Activated T-cell treated with anti-CD3 and anti-CD28 coated beads for 1 hour (primary cell): ENCODE measurements around the gene MELTF.

ENCODE experiments used
- DNase-seq: peaks from one replicate; pipeline ENCODE4 v3.0.0-alpha.2; 2020; ENCODE audit warnings: low read depth

Gene MELTF

DNA sequence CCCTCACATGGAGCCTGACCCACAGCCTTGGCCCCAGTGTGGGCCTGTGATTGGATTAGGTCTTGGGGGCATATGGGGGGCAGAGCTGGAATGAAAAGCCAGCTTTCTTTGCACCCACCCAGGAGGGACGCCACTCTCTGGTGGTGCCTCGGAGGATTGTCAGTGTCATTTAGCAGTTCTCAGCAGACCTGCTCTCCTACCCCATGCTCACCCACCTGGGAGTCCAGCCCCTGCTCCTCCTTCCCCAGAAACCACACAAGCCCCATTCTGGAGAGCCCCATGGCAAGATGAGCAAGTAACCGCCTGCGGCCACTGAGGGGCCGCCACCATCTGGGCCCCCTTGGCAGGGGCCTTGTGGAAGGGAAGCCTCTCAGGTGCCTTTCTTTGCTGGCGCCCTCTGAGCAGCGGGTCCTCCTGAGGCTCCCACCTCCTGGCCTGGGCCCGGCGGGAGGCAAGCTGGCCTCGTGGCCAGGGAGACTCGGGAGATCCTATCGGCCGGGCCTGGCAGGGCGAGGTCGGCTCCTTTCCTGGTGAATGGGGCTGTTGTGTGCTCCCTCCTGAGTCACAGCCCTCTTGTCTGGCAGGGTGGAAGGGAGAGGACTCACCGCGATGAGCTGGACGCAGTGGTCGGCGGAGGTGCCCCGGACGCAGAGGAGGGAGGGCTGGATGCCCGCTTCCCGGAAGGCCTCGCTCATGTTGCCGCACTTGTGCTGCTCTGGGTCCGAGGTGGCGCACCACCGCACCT lies 2.3 kb downstream of the MELTF start:
- no peak for DNase-seq

DNA sequence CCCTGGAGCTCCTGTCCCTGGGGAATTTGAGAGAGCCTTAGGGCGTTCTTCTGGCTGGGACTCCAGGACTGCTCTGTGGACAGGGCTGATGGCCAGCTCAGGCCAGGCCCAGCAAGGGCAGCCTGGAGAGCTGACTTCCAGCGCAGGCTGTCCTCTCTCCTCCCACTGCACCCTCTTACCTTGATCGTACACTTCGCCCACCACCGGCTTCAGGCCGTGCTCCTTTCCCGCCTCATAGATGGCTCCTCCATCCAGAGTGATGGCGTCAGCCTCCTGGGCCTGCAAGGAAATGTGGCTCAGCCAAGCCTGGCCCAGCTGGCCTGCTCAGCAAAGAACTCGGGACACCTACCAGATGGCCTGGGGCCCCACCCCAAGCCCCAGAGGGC lies 3.1 kb downstream of the MELTF start:
- no peak for DNase-seq

DNA sequence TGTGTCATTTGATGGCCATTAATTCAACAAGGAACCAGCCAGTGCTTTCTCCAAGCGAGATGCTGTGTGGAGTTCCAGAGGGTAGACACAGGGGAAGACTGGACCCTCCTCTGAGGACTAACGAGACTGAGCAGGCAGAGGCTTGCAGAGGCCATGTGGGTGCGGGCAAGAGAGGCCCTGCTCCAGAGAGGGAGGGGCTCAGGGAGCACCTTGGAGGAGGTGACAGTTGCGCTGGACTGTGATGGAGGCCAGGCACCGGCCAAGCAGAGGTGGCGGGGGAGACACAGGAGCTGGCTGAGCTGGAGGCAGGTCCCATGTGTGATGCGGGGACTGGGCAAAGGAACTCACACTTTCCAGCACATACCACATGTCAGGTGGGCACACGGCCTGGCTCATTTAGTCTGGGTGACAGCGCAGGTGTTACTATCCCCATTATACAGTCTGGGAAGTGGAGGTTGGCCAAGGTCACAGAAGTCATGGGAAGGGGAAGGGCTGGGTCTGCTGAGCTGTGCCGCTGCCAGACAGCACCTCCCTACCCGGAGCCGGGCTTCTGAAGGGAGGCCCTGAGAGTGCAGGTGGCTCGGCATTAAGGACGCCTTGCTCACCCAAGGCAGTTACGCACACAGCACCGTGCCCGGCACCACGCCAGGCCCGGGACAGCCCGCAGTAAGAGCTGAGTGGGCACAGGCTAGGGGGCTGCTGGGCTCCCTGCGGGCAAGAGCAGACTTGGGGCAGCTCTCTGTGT lies 3.7 kb downstream of the MELTF start:
- no peak for DNase-seq

DNA sequence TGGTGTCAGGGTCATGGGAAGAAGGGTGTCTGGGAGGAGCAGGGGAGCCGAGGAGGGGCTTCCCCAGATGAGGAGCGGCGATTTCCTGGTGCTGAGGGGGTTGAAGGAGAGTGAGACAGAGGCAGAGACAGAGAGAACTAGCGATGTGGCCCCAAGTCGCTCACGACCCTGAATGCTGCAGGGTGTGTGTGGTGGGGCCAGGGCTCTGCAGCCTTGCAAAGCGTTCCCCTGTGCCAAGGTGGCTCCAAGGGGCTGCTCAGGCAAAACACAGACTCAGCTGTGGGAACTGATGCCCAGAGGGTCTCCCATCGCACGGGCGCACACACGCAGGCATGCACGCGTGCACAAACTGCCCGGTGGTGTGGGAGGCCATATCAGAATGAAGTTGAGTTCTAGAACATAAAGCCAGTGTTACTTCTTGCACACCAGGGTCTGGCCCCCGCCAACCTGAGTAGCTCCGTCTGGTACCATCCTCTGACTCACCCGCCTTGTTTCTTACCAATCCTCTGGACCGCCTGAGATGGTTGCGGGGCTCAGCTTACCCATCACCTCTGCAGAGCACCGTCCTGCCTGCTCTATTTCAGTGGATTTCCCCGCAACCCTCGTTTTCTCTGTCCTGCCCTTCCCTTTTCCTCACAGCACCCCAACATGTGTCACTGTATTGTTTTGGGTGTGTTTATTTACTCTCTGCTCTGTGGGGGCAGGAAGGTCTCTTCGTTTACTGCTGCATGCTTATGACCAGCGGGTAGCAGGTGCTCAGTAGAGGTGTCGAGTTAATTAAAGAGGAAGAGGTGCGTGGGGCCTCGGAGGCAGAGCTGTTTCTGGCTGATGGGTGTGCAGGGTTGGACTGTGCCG lies 4.5 kb downstream of the MELTF start:
- no peak for DNase-seq

DNA sequence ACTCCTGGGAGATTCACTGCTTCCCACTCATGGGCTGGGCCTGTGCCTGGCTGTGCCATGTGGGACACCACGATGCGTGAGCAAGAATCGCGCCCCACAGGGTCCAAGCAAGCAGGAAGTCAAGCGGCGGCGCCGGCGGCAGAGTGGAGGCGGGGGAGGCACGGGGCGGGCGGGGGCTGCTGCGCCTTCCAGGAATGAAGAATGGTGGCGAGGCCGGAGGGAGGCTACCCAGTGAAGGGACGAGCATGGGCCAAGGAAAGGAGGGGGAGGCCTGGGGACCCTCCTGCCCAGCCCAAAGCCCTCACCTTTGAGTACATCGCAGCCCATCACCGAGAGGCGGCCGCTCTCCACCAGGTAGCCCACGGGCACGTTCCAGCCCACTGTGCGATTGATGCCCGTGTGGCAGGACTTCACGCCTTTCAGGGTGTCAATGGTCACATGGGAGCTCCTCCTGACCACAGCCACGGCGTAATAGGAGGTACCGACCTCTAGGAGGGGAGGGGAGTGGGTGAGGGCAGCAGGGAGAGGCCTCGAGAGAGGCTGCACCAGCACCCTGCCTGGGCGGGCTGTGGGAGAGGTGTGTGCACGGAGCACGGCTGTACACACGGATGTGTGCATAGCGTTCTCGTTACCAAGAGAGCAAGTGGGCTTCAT lies 5.5 kb downstream of the MELTF start:
- DNase-seq = no peak

DNA sequence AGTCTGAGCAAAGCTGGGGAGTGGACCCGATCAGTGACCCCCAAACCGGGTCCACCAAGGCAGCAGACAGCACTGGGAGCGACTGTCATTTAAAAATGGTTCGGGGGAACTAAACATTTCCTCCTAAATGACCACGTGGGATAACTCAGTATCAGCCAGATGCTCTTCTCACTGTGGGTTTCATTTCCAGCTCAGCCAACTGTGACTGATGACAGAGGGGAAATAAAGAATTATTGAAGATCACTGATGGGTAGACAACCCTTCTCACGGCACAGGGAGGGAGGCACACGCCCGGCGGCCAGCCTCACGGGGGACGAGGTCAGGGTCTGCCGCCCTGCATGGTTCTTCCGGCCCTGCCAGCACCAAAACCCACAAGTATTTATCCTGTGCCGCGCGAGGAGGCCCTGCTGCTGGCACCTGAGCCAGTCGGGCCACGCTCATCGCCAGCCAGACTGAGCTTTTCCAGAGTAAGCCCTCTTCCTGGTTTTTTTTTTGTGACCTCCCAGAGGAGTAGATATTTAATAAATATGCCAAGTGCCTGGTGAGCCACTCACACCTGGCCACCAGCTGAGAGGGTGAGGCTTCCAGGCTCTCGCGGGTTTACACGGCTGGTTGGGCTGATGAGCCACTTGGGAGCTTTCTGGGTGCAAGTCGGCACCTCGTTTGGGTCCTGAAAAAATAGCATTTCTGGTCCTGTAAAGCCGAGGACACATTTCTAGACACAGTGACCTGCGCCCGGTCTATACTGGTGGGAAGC lies 6.2 kb downstream of the MELTF start:
- no peak for DNase-seq

DNA sequence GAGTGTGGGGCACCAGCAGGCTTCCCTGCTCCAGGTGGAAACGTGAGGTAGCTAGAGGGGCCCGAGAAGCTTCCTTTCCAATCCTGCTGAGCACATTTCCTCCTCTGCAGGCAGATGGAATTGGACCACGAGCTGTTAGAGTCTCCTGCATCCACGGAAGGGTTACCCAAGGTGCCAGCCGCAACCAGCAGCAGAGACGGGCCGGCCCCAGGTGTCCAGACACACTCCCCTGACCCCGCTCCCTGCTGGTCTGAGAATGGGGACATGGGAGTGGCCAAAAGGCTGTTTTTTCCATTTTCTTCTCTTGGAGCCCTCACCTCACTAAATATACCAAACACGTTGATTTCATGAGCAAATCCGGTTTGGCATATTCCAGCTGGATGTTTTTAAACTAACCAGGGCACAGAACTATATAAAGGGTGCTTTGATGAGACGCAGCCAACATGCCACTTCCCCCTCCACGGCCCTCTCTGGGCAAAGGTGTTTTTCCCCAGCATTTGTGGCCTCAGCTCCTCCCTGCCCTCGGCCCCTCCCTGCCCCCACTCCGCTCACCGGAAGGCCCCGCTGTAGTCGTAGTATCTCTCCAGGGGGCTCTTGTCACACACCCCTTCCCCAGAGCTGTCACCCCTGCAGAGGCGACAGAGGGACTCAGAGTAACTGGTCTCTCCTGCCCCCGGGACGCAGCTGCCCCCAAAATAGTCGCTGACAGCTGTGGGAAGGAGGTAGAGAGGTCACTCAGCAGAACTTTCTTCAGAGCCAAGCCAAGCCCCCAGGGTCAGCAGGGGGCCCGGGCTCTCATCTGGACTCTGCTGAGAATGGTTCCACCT lies 7.0 kb downstream of the MELTF start:
- DNase-seq = no peak

DNA sequence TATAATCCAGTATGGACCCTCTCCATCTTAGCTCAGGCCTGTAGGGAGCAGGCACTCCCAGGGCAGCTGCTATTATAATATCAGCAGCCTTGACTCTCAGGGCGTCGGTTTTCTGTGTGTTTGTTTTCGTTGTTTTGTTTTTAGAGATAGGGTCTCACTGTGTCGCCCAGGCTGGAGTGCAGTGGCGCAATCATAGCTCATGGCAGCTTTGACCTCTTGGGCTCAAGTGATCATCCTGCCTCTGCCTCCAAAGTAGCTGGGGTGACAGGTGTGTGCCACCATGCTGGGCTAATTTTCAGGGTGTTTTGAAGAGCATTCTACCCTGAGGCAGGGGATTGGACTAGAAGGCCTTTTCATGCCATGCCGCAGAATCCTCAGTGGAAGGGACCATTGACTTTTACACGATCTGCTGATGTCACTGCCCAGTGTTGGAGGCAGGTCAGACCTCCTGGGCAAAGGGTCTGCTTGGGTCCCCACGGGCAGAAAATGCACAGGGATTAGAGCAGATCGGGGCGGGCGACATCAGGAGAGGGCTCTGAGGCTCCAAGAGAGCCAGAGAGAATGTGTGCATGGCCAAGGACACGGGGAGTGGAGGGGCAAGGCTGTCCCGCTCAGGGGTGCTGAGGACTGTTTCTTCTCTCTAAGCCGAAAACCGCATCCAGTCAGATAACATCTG lies 7.8 kb downstream of the MELTF start:
- no peak for DNase-seq

DNA sequence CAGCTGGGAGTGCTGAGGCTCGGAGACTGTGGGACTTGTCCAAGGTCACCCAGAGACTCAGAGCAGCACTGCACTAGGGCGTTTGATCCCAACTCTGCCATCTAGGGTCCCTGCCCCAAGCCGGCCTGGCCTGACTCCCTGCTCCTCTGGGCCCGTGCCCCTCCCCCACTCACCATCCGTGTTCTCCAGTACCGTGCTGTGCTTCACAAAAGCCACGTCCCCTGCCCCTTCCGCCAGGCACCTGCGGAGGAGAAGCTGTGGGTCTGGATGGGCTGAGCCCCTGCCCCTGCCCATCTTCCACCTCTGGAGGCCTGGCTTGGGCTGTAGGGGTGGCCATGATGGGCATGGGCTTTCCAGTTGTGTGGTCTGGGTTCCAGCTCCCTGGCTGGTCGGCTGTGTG lies 8.4 kb downstream of the MELTF start:
- no peak for DNase-seq

DNA sequence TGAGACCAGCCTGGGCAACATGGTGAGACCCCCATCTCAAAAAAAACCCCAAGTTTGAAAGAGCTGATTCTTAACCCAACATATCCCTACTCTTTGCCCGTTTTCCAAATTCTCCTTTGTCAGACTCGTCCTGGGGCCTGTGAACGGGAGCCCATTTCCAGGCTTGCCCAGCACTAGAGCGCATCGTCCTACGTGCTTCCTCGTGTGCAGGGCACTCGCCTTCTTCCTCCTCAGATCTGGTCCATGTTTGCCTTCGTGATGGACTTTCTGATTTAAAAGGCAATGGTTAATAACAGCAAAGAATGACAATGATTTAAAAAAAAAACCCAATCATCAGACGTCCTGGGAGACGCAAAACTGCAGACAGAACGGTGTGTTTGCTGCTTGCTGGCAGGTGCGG lies 10.1 kb downstream of the MELTF start:
- DNase-seq = no peak

DNA sequence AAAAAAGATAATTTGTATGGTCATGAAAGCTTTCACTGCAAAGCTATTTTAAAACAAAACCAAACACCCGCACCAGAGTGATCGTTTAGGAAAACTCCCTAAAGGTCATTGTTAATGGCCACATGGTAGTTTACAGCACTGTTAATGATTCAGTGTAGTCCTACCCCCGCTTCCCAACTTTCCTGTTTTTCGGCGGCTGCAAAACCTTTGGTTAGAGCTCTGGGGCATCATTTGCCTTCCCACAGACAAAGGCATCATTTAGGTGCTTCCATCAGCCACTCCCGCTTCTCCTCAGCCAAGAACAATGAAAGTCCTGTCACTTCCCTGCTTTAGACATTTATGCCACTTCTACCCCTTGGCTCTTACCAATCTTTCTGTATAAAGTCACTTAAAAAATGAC lies 10.6 kb downstream of the MELTF start:
- no peak for DNase-seq

DNA sequence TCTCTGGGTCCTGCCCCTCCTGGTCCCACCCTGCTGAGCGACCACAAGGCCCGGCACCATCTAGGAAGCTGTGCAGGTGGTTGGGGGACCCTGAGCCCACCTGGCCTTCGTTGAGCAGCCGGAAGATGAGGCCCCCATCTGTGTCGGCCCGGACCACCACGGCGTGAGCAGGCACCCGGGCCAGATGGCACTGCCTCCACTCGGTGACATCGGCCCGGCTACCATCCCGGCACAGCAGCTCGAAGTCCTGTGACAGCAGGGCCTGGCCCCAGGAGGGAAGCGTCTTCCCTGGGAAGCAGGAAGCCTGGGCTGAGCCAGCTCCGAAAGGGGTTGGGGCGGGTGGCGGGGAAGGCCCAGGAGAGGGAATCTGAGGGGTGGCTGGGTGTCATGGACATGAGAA lies 12.6 kb downstream of the MELTF start:
- DNase-seq = no peak

DNA sequence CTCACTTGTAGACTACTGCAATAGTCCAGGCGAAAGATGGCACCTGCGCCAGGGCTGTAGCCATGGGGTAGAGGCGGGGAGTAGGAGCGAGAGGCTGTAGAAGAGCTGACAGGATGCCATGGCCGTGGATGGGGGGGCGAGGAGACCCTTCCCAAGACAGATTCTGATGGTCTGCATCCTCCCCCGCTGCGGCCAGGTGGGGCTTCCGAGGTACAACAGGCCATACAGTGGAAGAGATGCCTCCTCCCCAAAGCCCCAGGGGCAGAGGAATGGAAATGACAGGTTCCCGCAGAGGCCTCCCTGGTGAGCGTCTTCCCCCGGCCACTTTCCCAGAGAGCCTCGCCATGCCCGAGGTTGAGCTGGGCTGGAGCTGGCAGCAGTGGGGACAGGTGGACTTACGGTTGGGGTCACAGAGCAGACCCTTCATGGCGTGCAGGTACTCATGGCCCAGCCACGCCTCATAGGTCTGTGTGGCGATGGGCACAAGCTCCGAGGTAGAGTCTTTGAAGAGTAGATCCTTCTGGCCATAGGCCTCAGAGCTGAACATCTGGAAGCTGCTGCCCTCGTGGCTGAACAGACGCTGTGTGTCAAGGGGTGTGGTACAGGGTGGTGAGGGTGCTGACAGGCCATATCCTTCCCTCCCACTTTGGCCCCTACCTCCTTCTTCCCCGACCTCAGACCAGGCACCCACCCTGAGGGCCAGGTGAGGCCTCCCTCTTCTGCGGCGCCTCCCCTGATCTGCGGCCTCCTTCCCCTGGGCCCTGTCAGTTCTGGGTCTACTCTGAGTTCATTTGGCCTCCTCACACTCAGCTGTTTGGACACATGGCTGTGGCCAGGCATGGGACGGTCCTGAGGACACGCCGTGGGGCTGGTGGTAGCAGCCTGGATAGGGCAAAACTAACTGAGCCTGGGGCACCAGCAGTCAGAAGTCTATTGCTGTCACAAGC lies 13.6 kb downstream of the MELTF start:
- DNase-seq = no peak

DNA sequence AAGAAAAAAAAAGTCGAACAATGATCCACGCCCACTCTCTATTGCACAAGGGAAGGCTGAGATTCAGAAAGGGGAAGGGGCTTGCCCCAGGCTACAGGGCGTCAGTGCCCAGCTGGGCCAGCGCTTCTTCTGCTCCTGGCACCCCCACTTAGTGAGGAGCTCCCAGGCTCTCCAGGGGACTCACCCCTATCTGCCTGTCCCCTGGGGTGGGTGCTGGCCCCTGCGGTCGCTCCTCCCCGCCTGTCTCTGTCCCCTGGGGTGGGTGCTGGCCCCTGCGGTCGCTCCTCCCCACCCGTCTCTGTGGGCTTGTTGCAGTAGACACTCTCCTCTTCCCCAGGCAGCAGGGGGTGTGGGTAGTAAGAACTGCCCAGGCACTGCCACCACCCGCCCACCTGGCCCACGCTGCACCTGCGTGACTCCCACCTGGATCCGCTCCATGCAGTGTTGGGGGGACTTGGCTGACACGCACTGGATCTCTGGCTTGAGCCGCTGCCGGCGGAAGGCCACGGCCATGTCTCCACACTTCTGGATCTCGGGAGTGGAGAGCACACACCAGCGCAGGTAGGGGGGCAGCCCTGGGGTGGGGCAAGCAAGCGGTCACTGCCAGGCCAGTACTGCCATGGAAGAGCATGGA lies 14.6 kb downstream of the MELTF start:
- DNase-seq = no peak

DNA sequence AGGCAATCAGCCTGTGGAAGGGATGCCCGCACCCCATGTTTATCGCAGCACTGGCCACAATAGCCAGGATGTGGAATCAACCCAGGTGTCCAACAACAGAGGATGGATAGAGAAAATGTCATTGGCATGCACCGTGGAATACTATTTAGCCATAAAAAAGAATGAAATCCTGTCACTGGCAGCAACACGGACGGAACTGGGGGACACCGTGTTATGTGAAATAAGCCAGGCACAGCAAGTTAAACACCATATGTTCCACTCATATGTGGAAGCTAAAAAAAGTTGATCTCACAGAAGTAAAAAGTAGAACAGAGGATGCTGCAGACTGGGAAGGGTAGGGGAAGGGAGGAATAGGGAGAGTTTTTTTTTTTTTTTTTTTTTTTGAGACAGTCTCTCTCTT lies 15.6 kb downstream of the MELTF start:
- no peak for DNase-seq

DNA sequence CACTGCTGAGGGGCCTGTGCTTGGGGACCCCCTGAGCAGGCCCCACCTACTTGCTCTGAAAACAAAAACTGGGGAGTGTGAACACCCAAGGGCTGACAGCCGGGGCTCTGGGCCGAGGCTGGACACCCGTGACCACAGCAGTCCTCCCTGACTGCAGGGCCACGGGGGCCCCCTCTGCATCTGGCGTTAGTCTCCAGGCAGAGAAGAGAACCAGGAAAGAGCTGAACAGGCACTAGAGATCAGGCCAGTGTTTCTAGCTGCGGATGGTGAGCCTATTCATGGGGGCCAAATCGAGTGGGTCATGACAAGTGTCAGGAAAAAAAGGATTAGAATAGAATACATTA lies 17.1 kb downstream of the MELTF start:
- no peak for DNase-seq

DNA sequence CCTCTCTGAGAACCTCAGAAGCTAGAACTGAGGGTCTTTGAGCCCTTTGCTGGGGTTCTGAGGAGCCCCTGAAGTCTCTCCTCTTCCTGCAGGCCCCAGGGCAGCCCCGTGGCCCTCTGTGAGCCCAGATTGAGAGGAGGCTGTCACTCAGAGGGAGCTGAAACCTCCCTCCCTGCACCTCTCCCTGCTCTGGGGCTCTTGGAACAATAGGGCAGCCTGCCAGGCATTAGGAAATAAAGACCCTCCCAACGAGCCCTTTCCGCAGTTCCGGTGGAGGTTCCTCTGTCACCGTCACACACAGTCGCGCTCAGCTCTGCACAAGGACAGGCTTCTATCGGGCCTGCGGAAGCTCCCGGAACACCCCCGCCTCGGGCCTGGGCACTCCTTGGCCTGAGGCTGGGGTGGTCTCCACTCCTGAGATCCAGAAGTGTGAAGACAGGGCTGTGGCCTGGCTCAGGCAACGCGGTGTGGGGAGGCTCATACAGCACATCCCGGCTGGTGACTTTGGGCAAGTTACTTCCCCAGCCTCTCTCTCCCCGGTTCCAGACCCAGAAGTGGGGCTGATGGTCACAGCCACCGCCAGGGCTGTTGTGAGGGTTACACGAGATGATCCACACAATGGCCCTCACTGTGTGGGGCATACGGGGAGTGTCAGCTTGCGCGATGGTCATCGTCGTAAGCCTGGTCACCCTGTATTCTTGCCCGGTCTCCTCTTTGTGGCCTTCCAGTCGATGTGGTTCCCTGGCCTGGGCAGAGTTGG lies 17.7 kb downstream of the MELTF start:
- no peak for DNase-seq
